Measurements from ENCODE around the gene PPP2R2C. TPM values are rescaled to one million over a fixed set of nuclear protein-coding genes. Genes with fewer than 3 reads are reported as not detected.

The PPP2R2C gene
- total RNA-seq, 2 experiments from 2014 or later, result 0.12 TPM; not detected in 1

- DNase-seq, result no peak
- ATAC-seq, result no peak
- no peaks in the 10 kb centered on the region for H3K4me1 Mint-ChIP-seq
- no peaks in the 10 kb centered on the region for H3K9me3 Mint-ChIP-seq (ENCODE audit: low read depth)
- H3K36me3 Mint-ChIP-seq (ENCODE audit: low read depth), result no peaks in the 10 kb centered on the region
- intact Hi-C loops (cut with DNase I, micrococcal nuclease), result no loop called here
- H3K27me3 Mint-ChIP-seq, result peaks cover 12% of the 10 kb centered on the region
- POLR2A ChIA-PET, result no interaction called here
- CTCF ChIA-PET, result no interaction called here
- no peak overlapping the region for H3K27ac Mint-ChIP-seq
- no peak overlapping the region for H3K4me3 Mint-ChIP-seq
Measured at GRCh38 chr4:6451309-6451708, 21.1 kb downstream of the PPP2R2C start.

GRCh38 chr4:6450709-6451108 lies 21.7 kb downstream of the PPP2R2C start:
- no peaks in the 10 kb centered on the region for H3K9me3 Mint-ChIP-seq (ENCODE audit: low read depth)
- peaks cover 14% of the 10 kb centered on the region for H3K27me3 Mint-ChIP-seq
- DNase-seq, result no peak
- no peak overlapping the region for H3K4me3 Mint-ChIP-seq
- no peak for ATAC-seq
- CTCF ChIA-PET, result no interaction called here
- H3K4me1 Mint-ChIP-seq, result no peaks in the 10 kb centered on the region
- POLR2A ChIA-PET, result no interaction called here
- no peak overlapping the region for H3K27ac Mint-ChIP-seq
- intact Hi-C loops (cut with DNase I, micrococcal nuclease), result no loop called here
- H3K36me3 Mint-ChIP-seq (ENCODE audit: low read depth), result no peaks in the 10 kb centered on the region

- Mint-ChIP-seq H3K36me3 (ENCODE audit: low read depth) (no peaks in the 10 kb centered on the region), H3K4me3 (no peak overlapping the region), H3K27me3 (peaks cover 10% of the 10 kb centered on the region), H3K9me3 (ENCODE audit: low read depth) (no peaks in the 10 kb centered on the region), H3K4me1 (no peaks in the 10 kb centered on the region), H3K27ac (no peak overlapping the region)
- ATAC-seq (no peak), DNase-seq (no peak)
- POLR2A ChIA-PET, result no interaction called here
- CTCF ChIA-PET, result no interaction called here
- intact Hi-C loops (cut with DNase I, micrococcal nuclease), result no loop called here
Measured at GRCh38 chr4:6449746-6450369, 22.6 kb downstream of the PPP2R2C start.

- DNase-seq (no peak), ATAC-seq (no peak)
- ChIA-PET CTCF (no interaction called here), POLR2A (no interaction called here)
- no peaks in the 10 kb centered on the region for H3K36me3 Mint-ChIP-seq (ENCODE audit: low read depth)
- H3K4me3 Mint-ChIP-seq, result no peak overlapping the region
- intact Hi-C loops (cut with DNase I, micrococcal nuclease), result no loop called here
- no peak overlapping the region for H3K27ac Mint-ChIP-seq
- no peaks in the 10 kb centered on the region for H3K9me3 Mint-ChIP-seq (ENCODE audit: low read depth)
- H3K4me1 Mint-ChIP-seq, result no peaks in the 10 kb centered on the region
- H3K27me3 Mint-ChIP-seq, result peaks cover 10% of the 10 kb centered on the region
Measured at GRCh38 chr4:6449335-6449734, 23.1 kb downstream of the PPP2R2C start.

- ChIA-PET CTCF (no interaction called here), POLR2A (no interaction called here)
- intact Hi-C loops (cut with DNase I, micrococcal nuclease), result no loop called here
- peaks cover 10% of the 10 kb centered on the region for H3K27me3 Mint-ChIP-seq
- H3K9me3 Mint-ChIP-seq (ENCODE audit: low read depth), result no peaks in the 10 kb centered on the region
- DNase-seq, result no peak
- no peak for ATAC-seq
- no peak overlapping the region for H3K27ac Mint-ChIP-seq
- no peaks in the 10 kb centered on the region for H3K4me1 Mint-ChIP-seq
- H3K4me3 Mint-ChIP-seq, result no peak overlapping the region
- H3K36me3 Mint-ChIP-seq (ENCODE audit: low read depth), result no peaks in the 10 kb centered on the region
Measured at GRCh38 chr4:6448476-6449170, 23.8 kb downstream of the PPP2R2C start.

GRCh38 chr4:6447672-6448171 lies 24.7 kb downstream of the PPP2R2C start:
- Mint-ChIP-seq H3K4me3 (no peak overlapping the region), H3K27ac (no peak overlapping the region), H3K4me1 (no peaks in the 10 kb centered on the region), H3K36me3 (ENCODE audit: low read depth) (no peaks in the 10 kb centered on the region), H3K9me3 (ENCODE audit: low read depth) (no peaks in the 10 kb centered on the region), H3K27me3 (peaks cover 10% of the 10 kb centered on the region)
- intact Hi-C loops (cut with DNase I, micrococcal nuclease), result no loop called here
- DNase-seq (no peak), ATAC-seq (no peak)
- CTCF ChIA-PET, result no interaction called here
- POLR2A ChIA-PET, result no interaction called here

GRCh38 chr4:6446538-6447451 lies 25.6 kb downstream of the PPP2R2C start:
- no peak overlapping the region for H3K4me3 Mint-ChIP-seq
- no peaks in the 10 kb centered on the region for H3K36me3 Mint-ChIP-seq (ENCODE audit: low read depth)
- POLR2A ChIA-PET, result no interaction called here
- no peaks in the 10 kb centered on the region for H3K9me3 Mint-ChIP-seq (ENCODE audit: low read depth)
- intact Hi-C loops (cut with DNase I, micrococcal nuclease), result no loop called here
- no peak for ATAC-seq
- H3K27ac Mint-ChIP-seq, result no peak overlapping the region
- no peak for DNase-seq
- peaks cover 10% of the 10 kb centered on the region for H3K27me3 Mint-ChIP-seq
- CTCF ChIA-PET, result no interaction called here
- no peaks in the 10 kb centered on the region for H3K4me1 Mint-ChIP-seq

- Mint-ChIP-seq H3K27ac (no peak overlapping the region), H3K27me3 (peaks cover 10% of the 10 kb centered on the region)
- no peak for DNase-seq
Measured at GRCh38 chr4:6446130-6446482, 26.3 kb downstream of the PPP2R2C start.

GRCh38 chr4:6445403-6446129 lies 26.8 kb downstream of the PPP2R2C start:
- H3K4me3 Mint-ChIP-seq, result no peak overlapping the region

More at GRCh38 chr4:6446130-6446482, 26.3 kb downstream of the PPP2R2C start:
- CTCF ChIA-PET, result no interaction called here
- Mint-ChIP-seq H3K4me3 (no peak overlapping the region), H3K4me1 (no peaks in the 10 kb centered on the region), H3K36me3 (ENCODE audit: low read depth) (no peaks in the 10 kb centered on the region), H3K9me3 (ENCODE audit: low read depth) (no peaks in the 10 kb centered on the region)
- POLR2A ChIA-PET, result no interaction called here
- intact Hi-C loops (cut with DNase I, micrococcal nuclease), result no loop called here
- ATAC-seq, result no peak

GRCh38 chr4:6444582-6444981 lies 27.8 kb downstream of the PPP2R2C start:
- no peak for ATAC-seq
- no peaks in the 10 kb centered on the region for H3K4me1 Mint-ChIP-seq
- no peak for DNase-seq
- H3K27ac Mint-ChIP-seq, result no peak overlapping the region
- CTCF ChIA-PET, result no interaction called here
- no peaks in the 10 kb centered on the region for H3K36me3 Mint-ChIP-seq (ENCODE audit: low read depth)
- peaks cover 13% of the 10 kb centered on the region for H3K27me3 Mint-ChIP-seq
- POLR2A ChIA-PET, result interaction anchor here (0.6 kb wide), 1 partner anchor 245 kb away, joined by 3 read pairs; no protein-coding TSS in a partner anchor
- H3K4me3 Mint-ChIP-seq, result no peak overlapping the region
- H3K9me3 Mint-ChIP-seq (ENCODE audit: low read depth), result no peaks in the 10 kb centered on the region
- intact Hi-C loops (cut with DNase I, micrococcal nuclease), result no loop called here

More at GRCh38 chr4:6445403-6446129, 26.8 kb downstream of the PPP2R2C start:
- peaks cover 13% of the 10 kb centered on the region for H3K27me3 Mint-ChIP-seq
- ChIA-PET CTCF (no interaction called here), POLR2A (interaction anchor here (0.6 kb wide), 1 partner anchor 244 kb away, joined by 3 read pairs; no protein-coding TSS in a partner anchor)
- no peak for DNase-seq
- no peaks in the 10 kb centered on the region for H3K36me3 Mint-ChIP-seq (ENCODE audit: low read depth)
- no peaks in the 10 kb centered on the region for H3K9me3 Mint-ChIP-seq (ENCODE audit: low read depth)
- no peak overlapping the region for H3K27ac Mint-ChIP-seq
- intact Hi-C loops (cut with DNase I, micrococcal nuclease), result no loop called here
- no peak for ATAC-seq
- H3K4me1 Mint-ChIP-seq, result no peaks in the 10 kb centered on the region

Data from activated CD4-positive, alpha-beta T cell treated with anti-CD3 and anti-CD28 coated beads for 36 hours (primary cell).